HG03103 (cell line): ENCODE results near the gene HES3.

ENCODE experiments used
- ATAC-seq: cut with Tn5 transposase; IDR thresholded peaks from one replicate; pipeline ENCODE4 v1.9.1; 2021; ENCODE audit warnings: low read depth; ENCODE audit not compliant: unreplicated experiment

HES3 gene

DNA sequence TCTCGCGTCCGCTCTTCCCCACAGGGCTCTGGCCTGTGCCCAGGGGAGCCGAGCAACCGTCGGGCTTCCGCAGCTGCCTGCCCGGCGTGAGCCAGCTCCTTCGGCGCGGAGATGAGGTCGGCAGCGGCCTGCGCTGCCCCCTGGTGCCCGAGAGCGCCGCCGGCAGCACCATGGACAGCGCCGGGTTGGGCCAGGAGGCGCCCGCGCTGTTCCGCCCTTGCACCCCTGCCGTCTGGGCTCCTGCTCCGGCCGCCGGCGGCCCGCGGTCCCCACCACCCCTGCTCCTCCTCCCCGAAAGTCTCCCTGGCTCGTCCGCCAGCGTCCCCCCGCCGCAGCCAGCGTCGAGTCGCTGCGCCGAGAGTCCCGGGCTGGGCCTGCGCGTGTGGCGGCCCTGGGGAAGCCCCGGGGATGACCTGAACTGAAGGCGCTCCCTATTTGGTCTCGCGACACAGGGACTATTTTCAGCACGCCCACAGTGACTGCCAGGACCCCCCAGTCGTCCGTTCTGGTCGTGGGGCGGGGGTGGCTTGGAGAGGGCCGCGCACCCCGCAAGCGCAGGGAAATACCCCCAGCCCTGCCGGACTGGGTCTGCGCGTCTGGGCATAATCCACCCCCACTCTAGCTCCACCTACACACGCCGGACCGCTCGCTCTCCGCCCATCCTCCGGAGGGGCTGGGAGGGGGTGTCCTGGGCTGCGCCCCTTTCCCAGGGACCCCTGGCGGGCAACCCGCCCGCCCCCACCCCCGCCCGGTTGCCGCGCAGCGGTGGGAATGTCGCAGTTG lies 1.3 kb downstream of the HES3 start:
- no peak for ATAC-seq

DNA sequence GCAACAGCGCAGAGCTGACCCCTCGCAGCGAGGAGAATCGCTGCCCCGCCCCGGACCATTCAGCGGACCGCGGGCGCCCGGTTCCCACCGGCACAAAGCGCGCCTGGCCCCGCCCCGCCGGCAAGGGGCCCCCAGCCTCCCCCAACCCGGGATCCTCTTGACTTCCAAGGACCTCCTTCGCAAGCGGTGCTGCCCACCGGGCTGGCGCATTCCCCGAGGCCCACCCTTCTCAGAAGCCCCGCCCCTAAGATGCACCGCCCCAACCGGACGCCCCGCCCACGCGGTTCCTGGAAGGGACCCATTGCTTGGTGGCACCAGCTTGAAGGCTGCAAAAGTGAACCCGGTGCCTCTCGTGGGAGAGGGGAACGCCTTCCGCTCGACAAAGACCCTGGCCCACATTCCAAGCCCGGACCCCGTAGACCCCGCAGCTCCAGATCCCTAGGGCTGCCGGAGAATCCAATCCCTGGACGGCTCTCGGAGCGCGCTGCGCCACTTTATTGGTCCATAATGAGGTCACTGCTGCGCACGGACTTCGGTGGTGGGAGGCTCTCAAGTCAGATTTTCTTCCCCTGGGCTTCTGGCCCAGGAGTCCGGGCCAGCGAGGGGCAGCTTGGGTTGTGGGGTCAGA lies 2.0 kb downstream of the HES3 start:
- no peak for ATAC-seq

DNA sequence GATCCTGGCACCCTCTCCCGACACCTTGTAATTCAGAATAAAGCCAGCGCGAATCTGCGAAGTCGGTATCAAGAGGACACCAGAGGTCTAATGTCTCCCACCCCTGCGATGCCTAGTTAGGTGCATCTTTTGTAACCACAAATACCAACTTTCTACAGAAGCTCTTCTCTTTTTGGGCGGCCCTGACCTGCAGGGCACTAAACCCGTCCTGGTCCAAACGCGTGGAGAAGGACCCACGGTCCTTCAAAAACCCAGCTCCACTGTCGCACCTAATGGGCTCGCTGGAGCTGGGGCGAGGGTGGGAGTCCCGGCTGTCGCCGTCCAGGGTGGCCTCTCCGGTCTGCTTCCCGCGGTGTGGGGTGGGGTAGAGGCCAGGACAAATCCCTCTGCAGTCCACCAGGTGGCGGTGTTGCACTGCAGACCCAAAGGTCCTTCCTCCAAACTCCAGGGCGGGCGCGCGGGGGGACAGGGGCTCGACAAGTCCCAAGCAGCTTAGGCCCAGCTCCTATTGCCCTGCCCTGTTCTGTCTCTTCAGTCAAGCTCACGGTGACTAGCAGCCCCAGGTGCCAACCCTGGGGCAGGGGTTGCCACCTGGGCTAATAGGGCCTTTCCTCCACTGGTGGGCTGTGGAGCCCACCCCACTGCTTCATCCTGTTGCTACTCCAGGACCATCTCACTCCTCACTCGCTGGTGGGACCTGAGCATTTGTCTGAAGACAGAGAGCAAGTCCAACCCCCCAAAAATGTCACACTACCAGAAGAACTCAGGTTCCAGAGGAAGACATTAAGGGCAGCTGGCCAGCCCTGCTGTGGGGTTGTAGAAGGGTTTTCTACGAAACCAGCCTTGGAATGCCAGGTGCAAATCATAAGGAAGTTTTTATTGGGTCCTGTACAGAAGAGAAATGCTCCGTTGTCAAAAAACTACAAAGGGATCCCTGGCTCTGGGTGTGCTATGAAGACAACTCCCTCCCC lies 2.8 kb downstream of the HES3 start:
- no peak for ATAC-seq

DNA sequence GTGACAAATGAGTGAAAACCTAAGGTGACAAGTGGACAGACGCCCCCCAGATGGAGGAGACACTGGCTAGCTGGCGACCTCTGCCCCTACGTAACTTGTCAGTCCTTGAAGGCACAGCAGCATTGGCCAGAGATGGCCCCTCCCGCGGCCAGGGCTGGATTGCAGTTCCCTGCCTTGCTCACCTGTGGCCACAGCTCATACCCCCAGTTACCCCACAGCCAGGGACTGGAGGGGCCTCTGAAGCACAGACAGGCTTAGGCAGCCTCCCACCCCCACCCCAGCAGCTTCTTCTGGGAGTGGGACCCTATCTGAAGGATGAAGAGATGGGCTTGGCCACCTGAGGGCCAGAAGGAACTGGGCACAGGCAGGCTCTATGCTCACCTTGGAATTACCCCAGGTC lies 3.7 kb downstream of the HES3 start:
- ATAC-seq = no peak

DNA sequence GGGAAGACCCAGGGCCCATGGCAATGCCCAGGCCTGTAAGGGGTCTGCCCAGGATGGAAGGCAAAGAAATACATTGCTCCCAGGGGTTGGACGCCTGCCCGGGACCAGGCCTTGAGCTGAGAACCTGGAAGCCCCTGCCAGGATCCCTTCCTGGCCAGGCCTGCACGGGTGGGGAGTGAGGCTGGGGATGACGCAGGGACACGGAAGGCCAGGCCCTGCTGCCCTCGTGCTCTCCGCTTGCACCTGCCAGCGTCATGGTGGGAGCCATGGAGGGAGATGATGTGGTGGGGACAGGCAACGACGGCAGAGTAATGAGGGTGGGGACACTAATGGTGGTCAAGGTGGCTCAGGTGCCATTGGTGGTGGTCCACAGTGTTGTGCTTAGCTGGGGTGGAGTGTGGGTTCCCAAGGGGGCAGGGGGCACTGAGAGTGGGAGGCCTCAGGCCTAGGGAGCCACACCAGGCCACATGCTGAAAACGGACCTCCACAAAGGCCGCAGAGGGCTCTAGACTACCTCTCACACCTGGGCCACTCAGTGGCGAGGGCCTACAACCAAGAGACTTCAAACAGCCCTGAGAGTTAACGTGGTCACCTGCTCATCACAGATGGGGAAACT lies 4.3 kb downstream of the HES3 start:
- no peak for ATAC-seq

DNA sequence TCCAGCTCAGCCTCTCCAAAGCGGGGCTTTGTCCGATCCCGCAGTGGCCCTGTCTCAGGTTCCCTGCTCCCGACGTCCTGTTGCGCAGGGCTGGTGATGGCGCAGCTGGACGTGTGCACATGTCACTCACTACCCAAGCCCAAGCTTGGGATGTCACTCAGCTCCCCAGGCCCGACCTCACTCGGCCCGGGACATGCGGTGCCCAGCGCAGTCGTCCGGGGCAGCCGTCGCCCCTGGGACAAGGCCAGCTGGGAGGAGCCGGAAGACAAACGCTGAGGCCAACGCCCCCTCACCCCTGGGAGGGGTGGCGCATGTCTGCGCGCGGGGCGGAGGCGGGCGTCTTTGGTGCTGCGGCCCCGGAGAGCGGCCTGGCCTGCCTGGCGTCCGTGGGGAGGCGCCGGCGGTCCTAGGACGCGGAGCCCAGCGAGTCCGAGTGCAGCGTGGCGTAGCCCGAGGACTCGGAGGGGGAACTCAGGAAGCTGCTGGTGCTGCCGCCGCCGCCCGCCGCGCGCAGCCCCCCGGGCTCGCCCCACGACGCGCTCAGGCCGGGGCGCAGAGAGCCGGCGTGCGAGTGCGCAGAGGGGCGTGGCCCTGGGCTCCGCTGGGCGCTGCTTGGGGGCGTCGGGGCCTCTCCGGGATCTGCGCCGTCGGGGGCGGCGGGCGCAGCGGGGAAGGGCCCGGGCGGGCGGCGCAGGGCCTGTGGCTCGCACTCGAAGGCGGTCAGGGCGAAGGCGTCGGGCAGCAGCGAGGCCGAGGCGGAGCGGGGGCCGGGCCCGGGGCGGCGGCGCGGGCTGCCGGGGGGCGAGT lies 5.2 kb downstream of the HES3 start:
- ATAC-seq = no peak

DNA sequence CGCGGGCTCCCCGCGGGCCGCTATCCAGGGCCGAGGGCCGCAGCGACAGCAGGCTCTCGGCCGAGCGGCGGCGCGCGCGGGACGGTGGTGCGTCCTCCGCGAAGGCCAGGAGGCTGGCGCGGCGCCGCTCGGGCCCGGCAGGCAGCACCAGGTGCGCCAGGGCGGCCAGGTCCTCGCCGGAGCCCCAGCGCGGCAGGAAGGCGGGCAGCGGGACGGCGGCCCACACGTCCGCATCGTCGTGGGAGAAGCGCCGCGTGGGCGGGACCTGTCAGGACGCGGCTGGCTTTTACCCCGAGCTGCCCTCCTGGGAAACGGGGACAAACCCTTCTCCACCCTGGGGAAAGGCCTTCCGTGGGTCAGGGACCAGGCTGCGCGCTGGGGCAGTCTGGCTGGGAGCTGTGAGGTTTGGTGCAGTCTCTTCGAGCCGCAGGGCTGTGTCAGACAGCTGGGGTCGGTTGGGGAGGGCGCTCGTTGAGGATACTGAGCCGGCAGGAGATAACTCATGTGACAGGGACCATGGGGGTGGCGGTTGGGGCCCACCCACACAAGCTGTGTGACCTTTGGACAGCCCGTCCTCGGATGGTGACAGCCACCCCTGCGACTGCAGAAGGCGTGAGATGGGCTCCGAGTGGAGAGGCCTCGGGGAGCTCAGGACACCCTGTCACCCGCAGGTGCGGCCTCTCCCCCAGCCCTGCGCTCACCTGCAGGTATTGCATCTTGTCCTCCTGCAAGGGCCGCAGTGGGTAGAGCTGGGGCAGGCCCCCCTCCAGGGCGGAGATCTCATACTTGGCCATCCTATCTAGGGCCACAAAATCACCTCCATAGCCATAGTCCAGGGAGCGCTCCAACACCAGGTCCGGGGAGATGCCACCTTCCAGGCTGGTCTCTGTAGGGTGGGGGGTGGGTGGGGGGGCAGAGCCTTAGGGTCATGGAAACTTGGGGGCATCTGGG lies 6.0 kb downstream of the HES3 start:
- no peak for ATAC-seq

- ATAC-seq = no peak
Measured at GRCh38 chr1:6251233-6251632, 7.3 kb downstream of the HES3 start.

DNA sequence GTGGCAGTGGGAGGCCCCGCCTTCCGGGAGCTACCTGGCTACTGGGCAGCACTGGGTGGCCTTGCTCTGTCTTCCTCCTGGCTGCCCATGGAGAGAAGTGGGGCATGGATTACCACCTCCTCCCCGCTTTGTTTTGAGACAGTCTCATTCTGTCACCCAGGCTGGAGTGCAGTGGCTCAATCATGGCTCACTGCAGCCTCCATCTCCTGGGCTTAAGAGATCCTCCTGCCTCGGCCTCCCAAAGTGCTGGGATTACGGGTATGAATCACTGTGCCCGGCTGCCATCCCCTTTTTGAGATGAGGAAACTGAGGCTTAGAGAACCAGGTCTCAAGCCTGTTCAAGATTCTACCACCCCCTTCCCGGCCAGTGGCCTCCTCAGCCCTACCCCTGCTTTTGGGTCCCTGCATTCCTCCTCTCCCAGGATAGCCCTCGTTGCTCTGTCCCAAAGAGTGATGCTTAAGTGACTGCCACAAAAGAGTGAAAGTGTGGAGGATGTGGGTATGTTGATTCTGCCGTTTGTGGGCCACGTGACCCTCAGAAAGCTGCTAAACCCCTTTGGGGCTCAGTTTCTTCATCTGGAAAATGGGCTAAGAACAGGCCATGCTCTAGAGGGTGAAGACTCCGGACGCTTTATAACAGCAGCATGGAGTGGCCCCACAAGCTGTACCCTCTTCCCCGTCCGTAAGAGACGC lies 7.8 kb downstream of the HES3 start:
- no peak for ATAC-seq

DNA sequence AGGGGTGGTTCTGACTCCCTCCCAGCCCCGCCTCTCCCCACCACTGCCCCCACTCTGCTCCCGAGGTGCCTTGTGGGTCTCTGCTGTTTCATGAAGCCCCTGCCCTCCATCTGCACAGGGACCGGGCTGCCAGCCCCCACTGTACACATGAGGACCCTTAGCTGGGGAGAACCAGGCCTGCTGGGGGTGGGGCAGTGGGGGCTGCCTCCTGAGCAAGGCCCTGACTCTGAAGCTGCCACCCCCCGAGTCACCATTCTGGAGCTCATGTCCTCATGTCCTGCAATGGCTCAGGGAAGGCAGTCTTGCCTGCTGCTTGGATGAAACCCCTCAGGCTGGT lies 8.4 kb downstream of the HES3 start:
- no peak for ATAC-seq

DNA sequence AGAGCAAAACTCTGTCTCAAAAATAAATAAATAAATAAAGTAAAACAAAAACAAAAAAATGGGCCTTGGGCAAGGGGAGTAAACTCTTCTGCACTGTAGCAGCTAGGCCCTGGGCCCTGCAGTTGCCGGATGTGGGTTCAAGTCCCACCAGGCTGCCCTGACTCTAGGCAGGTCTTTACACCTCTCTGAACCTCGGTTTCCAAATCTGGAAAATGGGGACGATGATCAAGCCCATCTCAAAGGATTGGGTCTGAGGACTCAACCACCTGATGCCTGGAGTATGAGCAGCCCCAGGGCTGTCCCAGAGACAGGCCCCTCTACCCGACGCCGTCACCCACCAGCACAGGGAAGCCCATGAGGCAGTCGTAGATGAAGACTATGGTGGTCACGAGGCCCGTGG lies 9.4 kb downstream of the HES3 start:
- no peak for ATAC-seq

GRCh38 chr1:6254691-6255090 lies 10.7 kb downstream of the HES3 start:
- no peak for ATAC-seq

DNA sequence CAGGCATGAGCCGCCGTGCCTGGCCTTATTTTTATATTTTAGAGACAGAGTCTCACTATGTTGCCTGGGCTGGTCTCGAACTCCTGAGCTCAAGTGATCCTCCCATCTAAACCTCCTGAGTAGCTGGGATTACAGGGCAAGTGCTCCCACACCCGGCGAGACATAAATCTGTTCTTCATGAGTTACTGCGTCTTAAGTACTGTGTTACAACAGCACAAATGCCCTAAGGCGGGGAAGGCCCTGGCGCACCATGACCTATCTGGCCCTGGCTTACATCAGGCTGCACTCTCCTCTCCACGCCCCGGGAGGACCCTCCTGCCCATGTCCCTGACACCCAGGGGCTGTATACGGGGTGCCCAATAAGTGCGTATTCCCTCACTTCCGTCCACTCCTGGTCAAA lies 12.7 kb downstream of the HES3 start:
- ATAC-seq = no peak

DNA sequence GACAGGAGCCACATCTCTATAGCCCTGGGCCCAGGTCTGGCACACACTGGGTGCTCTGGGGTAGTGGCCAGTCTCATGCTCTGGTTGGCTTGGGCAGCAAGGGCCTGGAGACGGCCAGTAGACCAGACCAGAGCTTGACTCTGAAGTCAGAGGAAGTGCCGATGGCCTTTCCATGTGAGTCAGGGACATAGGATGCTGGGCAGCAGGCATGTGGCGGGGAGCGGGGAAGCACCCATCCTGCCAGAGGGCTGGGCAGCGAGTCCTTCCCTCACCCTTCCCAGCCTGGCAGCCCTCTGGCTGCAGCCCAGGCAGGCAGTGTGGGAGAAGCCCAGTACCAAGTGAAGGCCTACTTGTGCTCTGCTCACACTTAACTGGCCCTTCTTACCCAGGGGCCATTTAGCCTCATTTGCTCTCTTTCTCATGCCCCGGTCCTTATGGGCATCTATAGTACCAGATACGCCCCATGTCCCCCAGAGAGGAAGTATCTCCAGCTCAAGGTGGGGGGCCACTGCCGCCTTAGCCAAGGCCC lies 13.6 kb downstream of the HES3 start:
- ATAC-seq = no peak

GRCh38 chr1:6258675-6259074 lies 14.7 kb downstream of the HES3 start:
- ATAC-seq = no peak

DNA sequence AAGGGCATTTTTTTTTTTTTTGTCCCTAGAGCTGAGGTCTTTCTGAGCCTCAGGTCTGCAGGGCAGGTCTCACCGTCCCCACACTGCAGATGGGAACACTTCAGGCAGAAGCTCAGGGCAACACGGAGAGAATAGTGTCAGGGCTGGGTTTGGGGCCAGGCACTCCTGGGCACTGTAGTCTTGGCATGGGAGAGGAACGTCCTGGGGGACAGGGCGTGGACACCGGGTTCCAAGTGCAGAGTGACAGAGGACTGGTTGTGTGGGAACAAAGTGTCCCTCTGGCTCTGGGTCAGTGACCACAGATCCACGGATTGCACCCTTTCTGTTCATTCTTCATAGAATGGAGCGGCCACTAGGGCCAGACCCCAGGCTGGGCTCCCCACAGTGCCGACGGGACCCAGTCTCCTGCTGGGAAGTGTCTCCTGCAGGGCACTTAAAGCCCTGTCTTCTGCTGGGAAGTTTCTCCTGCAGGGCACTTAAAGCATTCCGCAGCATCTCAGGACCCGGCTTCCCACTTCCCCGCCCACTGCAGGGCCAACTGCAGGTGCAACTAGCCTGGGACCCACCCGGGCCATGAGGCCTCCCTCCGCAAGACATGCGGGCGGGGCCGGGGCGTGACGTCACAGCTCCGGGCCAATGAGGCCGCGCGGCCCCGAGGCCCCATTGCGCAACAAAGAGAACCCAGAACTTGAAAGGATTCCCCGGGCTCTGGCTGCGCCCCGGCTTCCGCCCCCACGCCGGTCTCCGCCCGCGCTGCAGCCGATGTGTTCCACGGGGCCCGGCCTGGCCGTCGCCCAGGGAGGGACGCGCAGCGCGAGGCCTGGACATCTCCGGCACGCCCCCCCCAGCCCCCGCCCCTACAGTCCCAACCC lies 15.7 kb downstream of the HES3 start:
- no peak for ATAC-seq

DNA sequence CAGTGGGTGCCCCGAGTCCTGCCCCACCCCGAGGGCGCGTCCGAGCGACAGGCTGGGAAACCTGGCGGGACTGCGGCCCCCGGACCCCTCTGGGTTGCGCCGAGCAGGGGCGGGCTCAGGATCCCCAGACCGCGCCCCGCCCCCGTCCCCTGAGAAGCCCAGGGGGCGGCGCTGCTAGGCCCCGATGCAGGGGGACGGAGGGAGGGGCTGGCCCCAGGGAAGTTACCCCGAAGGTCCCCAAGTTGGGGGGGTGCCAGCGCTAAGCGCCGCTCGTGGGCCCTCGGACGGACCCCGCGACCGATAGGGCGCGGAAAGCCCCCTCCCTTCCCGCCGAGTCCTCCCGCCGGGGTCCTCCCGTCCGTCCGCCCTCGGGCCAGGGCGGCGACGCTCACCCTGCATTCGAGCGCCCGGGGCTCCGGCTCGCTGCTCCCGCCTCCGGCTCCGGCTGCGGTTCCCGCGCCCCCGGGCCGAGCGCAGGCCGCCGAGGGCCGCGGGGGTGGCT lies 16.5 kb downstream of the HES3 start:
- ATAC-seq = no peak
